ENCODE measurements around the gene GFAP.

GRCh38 chr17:44872131-44872768 is 43.0 kb downstream of the GFAP start:
- TF ChIP-seq CTCF (conservative IDR thresholded peaks at IDR 0.05; ENCODE audit: low read depth, low read length) (no peak), EZH2 (IDR thresholded peaks at IDR 0.05; ENCODE audit: borderline replicate concordance, low read depth, low read length, poor library complexity, severe bottlenecking) (no peak)
